Measurements from ENCODE around the gene INPP1.

INPP1 gene

GRCh38 chr2:190351955-190352354, 8.6 kb downstream of the INPP1 start:
- Histone ChIP-seq H3K23ac (ENCODE audit: low read length in 2 of 2) (no peak overlapping the region), H2BK15ac (ENCODE audit: low read depth, poor library complexity, severe bottlenecking) (no peak overlapping the region), H3K4me2 (ENCODE audit: low read length, poor library complexity, severe bottlenecking) (no peak overlapping the region), H3K36me3 (ENCODE audit: control insufficient read depth in 1 of 2, insufficient read depth in 2 of 2, low read depth in 1 of 2, low read length in 2 of 2) (peaks cover 0 to 17% of the 10 kb centered on the region in 2 experiments), H3K79me1 (replicated peaks; ENCODE audit: low read length, poor library complexity, severe bottlenecking) (peaks cover 26% of the 10 kb centered on the region), H2AFZ (ENCODE audit: low read depth, low read length) (no peak overlapping the region), H4K91ac (ENCODE audit: low read length) (no peak overlapping the region), H3K18ac (ENCODE audit: low read depth in 1 of 2, low read length in 2 of 2) (no peak overlapping the region), H3K27me3 (ENCODE audit: control insufficient read depth in 1 of 2, insufficient read depth in 1 of 2, low read length in 2 of 2) (no peaks in the 10 kb centered on the region), H3K4ac (ENCODE audit: low read depth in 1 of 2, low read length in 2 of 2) (no peak overlapping the region), H3K9me3 (ENCODE audit: control insufficient read depth, low read length) (no peaks in the 10 kb centered on the region), H4K8ac (ENCODE audit: low read length) (no peak overlapping the region), H3K4me3 (ENCODE audit: insufficient read depth in 1 of 2, low read depth in 1 of 2, low read length in 2 of 2) (no peak overlapping the region), H2AK5ac (ENCODE audit: low read length, severe bottlenecking) (no peak overlapping the region), H2BK12ac (ENCODE audit: low read length in 2 of 2) (no peak overlapping the region), H3K9ac (ENCODE audit: low read length) (no peak overlapping the region), H3K14ac (ENCODE audit: low read length in 2 of 2) (no peak overlapping the region), H2BK120ac (ENCODE audit: low read depth, low read length) (no peak overlapping the region), H3K27ac (ENCODE audit: low read length, poor library complexity, severe bottlenecking) (no peak overlapping the region), H3K4me1 (ENCODE audit: control insufficient read depth, insufficient read depth, low read depth, low read length) (peaks cover 2% of the 10 kb centered on the region), H2BK5ac (ENCODE audit: low read depth, low read length, poor library complexity, severe bottlenecking) (no peak overlapping the region)
- 97% methylated on average over 2 of the region's 3 CpGs for WGBS
- no peak for DNase-seq

GRCh38 chr2:190352668-190353536, 9.5 kb downstream of the INPP1 start:
- 33% methylated on average over 7 of the region's 8 CpGs for WGBS
- no peak overlapping the region for H4K91ac ChIP-seq (ENCODE audit: low read length)
- H2BK15ac ChIP-seq (ENCODE audit: low read depth, poor library complexity, severe bottlenecking): no peak overlapping the region
- H3K4me3 ChIP-seq (ENCODE audit: insufficient read depth in 1 of 2, low read depth in 1 of 2, low read length in 2 of 2): no peak overlapping the region
- H4K8ac ChIP-seq (ENCODE audit: low read length): no peak overlapping the region
- no peak overlapping the region for H2BK120ac ChIP-seq (ENCODE audit: low read depth, low read length)
- H2AK5ac ChIP-seq (ENCODE audit: low read length, severe bottlenecking): no peak overlapping the region
- H3K14ac ChIP-seq (ENCODE audit: low read length in 2 of 2): no peak overlapping the region
- DNase-seq: peak; percentile 42
- H3K79me1 ChIP-seq (replicated peaks; ENCODE audit: low read length, poor library complexity, severe bottlenecking): peaks cover 26% of the 10 kb centered on the region
- H3K23ac ChIP-seq (ENCODE audit: low read length in 2 of 2): no peak overlapping the region
- peak overlapping the region; percentile 44 for H3K9ac ChIP-seq (ENCODE audit: low read length)
- H3K36me3 ChIP-seq (ENCODE audit: control insufficient read depth in 1 of 2, insufficient read depth in 2 of 2, low read depth in 1 of 2, low read length in 2 of 2): peaks cover 0 to 17% of the 10 kb centered on the region in 2 experiments
- no peak overlapping the region for H3K4me2 ChIP-seq (ENCODE audit: low read length, poor library complexity, severe bottlenecking)
- H3K18ac ChIP-seq (ENCODE audit: low read depth in 1 of 2, low read length in 2 of 2): peak overlapping the region in 1 of 2 experiments; percentile 64
- no peaks in the 10 kb centered on the region for H3K27me3 ChIP-seq (ENCODE audit: control insufficient read depth in 1 of 2, insufficient read depth in 1 of 2, low read length in 2 of 2)
- H3K9me3 ChIP-seq (ENCODE audit: control insufficient read depth, low read length): no peaks in the 10 kb centered on the region
- no peak overlapping the region for H3K27ac ChIP-seq (ENCODE audit: low read length, poor library complexity, severe bottlenecking)
- no peak overlapping the region for H3K4ac ChIP-seq (ENCODE audit: low read depth in 1 of 2, low read length in 2 of 2)
- no peak overlapping the region for H2BK5ac ChIP-seq (ENCODE audit: low read depth, low read length, poor library complexity, severe bottlenecking)
- H2AFZ ChIP-seq (ENCODE audit: low read depth, low read length): peak overlapping the region; percentile 1
- no peak overlapping the region for H2BK12ac ChIP-seq (ENCODE audit: low read length in 2 of 2)
- H3K4me1 ChIP-seq (ENCODE audit: control insufficient read depth, insufficient read depth, low read depth, low read length): peaks cover 2% of the 10 kb centered on the region

- Histone ChIP-seq H2AK5ac (ENCODE audit: low read length, severe bottlenecking) (no peak overlapping the region), H2BK12ac (ENCODE audit: low read length in 2 of 2) (no peak overlapping the region), H3K27me3 (ENCODE audit: control insufficient read depth in 1 of 2, insufficient read depth in 1 of 2, low read length in 2 of 2) (no peaks in the 10 kb centered on the region), H4K8ac (ENCODE audit: low read length) (no peak overlapping the region), H3K18ac (ENCODE audit: low read depth in 1 of 2, low read length in 2 of 2) (no peak overlapping the region), H3K4me1 (ENCODE audit: control insufficient read depth, insufficient read depth, low read depth, low read length) (peaks cover 2% of the 10 kb centered on the region), H3K23ac (ENCODE audit: low read length in 2 of 2) (no peak overlapping the region), H3K27ac (ENCODE audit: low read length, poor library complexity, severe bottlenecking) (no peak overlapping the region), H3K4me2 (ENCODE audit: low read length, poor library complexity, severe bottlenecking) (no peak overlapping the region), H3K9me3 (ENCODE audit: control insufficient read depth, low read length) (no peaks in the 10 kb centered on the region), H3K4me3 (ENCODE audit: insufficient read depth in 1 of 2, low read depth in 1 of 2, low read length in 2 of 2) (peak overlapping the region in 1 of 2 experiments; percentile 3), H3K79me1 (replicated peaks; ENCODE audit: low read length, poor library complexity, severe bottlenecking) (peaks cover 26% of the 10 kb centered on the region), H2BK5ac (ENCODE audit: low read depth, low read length, poor library complexity, severe bottlenecking) (no peak overlapping the region), H3K14ac (ENCODE audit: low read length in 2 of 2) (no peak overlapping the region), H2AFZ (ENCODE audit: low read depth, low read length) (no peak overlapping the region), H4K91ac (ENCODE audit: low read length) (no peak overlapping the region), H2BK120ac (ENCODE audit: low read depth, low read length) (no peak overlapping the region), H3K4ac (ENCODE audit: low read depth in 1 of 2, low read length in 2 of 2) (no peak overlapping the region), H3K36me3 (ENCODE audit: control insufficient read depth in 1 of 2, insufficient read depth in 2 of 2, low read depth in 1 of 2, low read length in 2 of 2) (peaks cover 0 to 17% of the 10 kb centered on the region in 2 experiments), H3K9ac (ENCODE audit: low read length) (peak overlapping the region; percentile 44), H2BK15ac (ENCODE audit: low read depth, poor library complexity, severe bottlenecking) (no peak overlapping the region)
- no peak for DNase-seq
Observed at GRCh38 chr2:190353537-190353899, 10.1 kb downstream of the INPP1 start.

GRCh38 chr2:190354003-190354690, 10.8 kb downstream of the INPP1 start:
- Histone ChIP-seq H3K79me1 (replicated peaks; ENCODE audit: low read length, poor library complexity, severe bottlenecking) (peaks cover 26% of the 10 kb centered on the region), H3K4ac (ENCODE audit: low read depth in 1 of 2, low read length in 2 of 2) (no peak overlapping the region), H2BK15ac (ENCODE audit: low read depth, poor library complexity, severe bottlenecking) (no peak overlapping the region), H2BK120ac (ENCODE audit: low read depth, low read length) (no peak overlapping the region), H3K4me2 (ENCODE audit: low read length, poor library complexity, severe bottlenecking) (no peak overlapping the region), H3K23ac (ENCODE audit: low read length in 2 of 2) (no peak overlapping the region), H3K9me3 (ENCODE audit: control insufficient read depth, low read length) (no peaks in the 10 kb centered on the region), H4K91ac (ENCODE audit: low read length) (no peak overlapping the region), H3K4me3 (ENCODE audit: insufficient read depth in 1 of 2, low read depth in 1 of 2, low read length in 2 of 2) (peak overlapping the region in 1 of 2 experiments; percentile 3), H2AFZ (ENCODE audit: low read depth, low read length) (no peak overlapping the region), H2BK5ac (ENCODE audit: low read depth, low read length, poor library complexity, severe bottlenecking) (no peak overlapping the region), H3K14ac (ENCODE audit: low read length in 2 of 2) (no peak overlapping the region), H2AK5ac (ENCODE audit: low read length, severe bottlenecking) (no peak overlapping the region), H3K27me3 (ENCODE audit: control insufficient read depth in 1 of 2, insufficient read depth in 1 of 2, low read length in 2 of 2) (no peaks in the 10 kb centered on the region), H3K4me1 (ENCODE audit: control insufficient read depth, insufficient read depth, low read depth, low read length) (peaks cover 6% of the 10 kb centered on the region), H3K9ac (ENCODE audit: low read length) (peak overlapping the region; percentile 44), H3K18ac (ENCODE audit: low read depth in 1 of 2, low read length in 2 of 2) (no peak overlapping the region), H3K36me3 (ENCODE audit: control insufficient read depth in 1 of 2, insufficient read depth in 2 of 2, low read depth in 1 of 2, low read length in 2 of 2) (peaks cover 0 to 17% of the 10 kb centered on the region in 2 experiments), H4K8ac (ENCODE audit: low read length) (no peak overlapping the region), H2BK12ac (ENCODE audit: low read length in 2 of 2) (no peak overlapping the region), H3K27ac (ENCODE audit: low read length, poor library complexity, severe bottlenecking) (no peak overlapping the region)
- no peak for DNase-seq
- WGBS: 92% methylated on average over 12 of the region's 12 CpGs
